Glutamatergic neuron (in vitro differentiated cells): ENCODE results near the gene ARFGAP3. TPM values are rescaled to one million over a fixed set of nuclear protein-coding genes. Genes with fewer than 3 reads are reported as not detected.

Source experiments
- DNase-seq: peaks from one replicate; pipeline ENCODE4 v3.0.0; 2022
- H3K27ac Mint-ChIP-seq: one replicate; pipeline ENCODE4 v1.8.0; 2020; ENCODE audit warnings: mild to moderate bottlenecking, mixed read lengths, inconsistent platforms; ENCODE audit not compliant: unreplicated experiment
- H3K27me3 Mint-ChIP-seq: one replicate; pipeline ENCODE4 v1.8.0; 2020; ENCODE audit warnings: mild to moderate bottlenecking, moderate library complexity, mixed read lengths, inconsistent platforms; ENCODE audit not compliant: unreplicated experiment
- H3K36me3 Mint-ChIP-seq: one replicate; pipeline ENCODE4 v1.8.0; 2020; ENCODE audit warnings: mild to moderate bottlenecking, mixed read lengths, inconsistent platforms; ENCODE audit not compliant: unreplicated experiment
- H3K4me1 Mint-ChIP-seq: one replicate; pipeline ENCODE4 v1.8.0; 2020; ENCODE audit warnings: mild to moderate bottlenecking, low read depth, mixed read lengths, inconsistent platforms; ENCODE audit not compliant: unreplicated experiment
- H3K4me3 Mint-ChIP-seq: one replicate; pipeline ENCODE4 v1.8.0; 2020; ENCODE audit warnings: mild to moderate bottlenecking, mixed read lengths, inconsistent platforms; ENCODE audit not compliant: unreplicated experiment
- H3K9me3 Mint-ChIP-seq: one replicate; pipeline ENCODE4 v1.8.0; 2020; ENCODE audit warnings: mild to moderate bottlenecking, moderate library complexity, mixed read lengths, inconsistent platforms; ENCODE audit not compliant: unreplicated experiment
- CTCF ChIP-seq: fragments of 200-600 bp; sonication (generic); IDR thresholded peaks from one replicate; pipeline ENCODE4 v1.5.0; 2021; ENCODE audit not compliant: partially characterized antibody, unreplicated experiment
- total RNA-seq: library from RNA; stranded (reverse); fragmentation: NEBNext Ultra II Directional; extraction: Animal tissue kit (Norgen Biotek cat#: 25700); gene quantifications from one replicate; pipeline ENCODE4 v1.2.1, GENCODE V29; 2021; ENCODE audit not compliant: unreplicated experiment

Gene ARFGAP3
- total RNA-seq, 1 donor from 2014 or later = 18.4 TPM

GRCh38 chr22:42813501-42813900, 43.6 kb downstream of the ARFGAP3 start:
- no peaks in the 10 kb centered on the region for H3K9me3 Mint-ChIP-seq
- peaks cover 21% of the 10 kb centered on the region for H3K4me1 Mint-ChIP-seq
- H3K27ac Mint-ChIP-seq = no peak overlapping the region
- H3K27me3 Mint-ChIP-seq = peaks cover 2% of the 10 kb centered on the region
- H3K36me3 Mint-ChIP-seq = no peaks in the 10 kb centered on the region
- H3K4me3 Mint-ChIP-seq = no peak overlapping the region
- TF ChIP-seq CTCF = no peak
- no peak for DNase-seq

- DNase-seq = no peak
- Mint-ChIP-seq H3K4me3 (peak overlapping the region; percentile 31), H3K27ac (peak overlapping the region; percentile 55), H3K4me1 (peaks cover 27% of the 10 kb centered on the region), H3K36me3 (no peaks in the 10 kb centered on the region), H3K9me3 (no peaks in the 10 kb centered on the region), H3K27me3 (peaks cover 2% of the 10 kb centered on the region)
- TF ChIP-seq CTCF = no peak
Observed at GRCh38 chr22:42811459-42811858, 45.6 kb downstream of the ARFGAP3 start.

GRCh38 chr22:42808521-42808920, 48.6 kb downstream of the ARFGAP3 start:
- TF ChIP-seq CTCF = no peak
- H3K27ac Mint-ChIP-seq = no peak overlapping the region
- H3K4me3 Mint-ChIP-seq = no peak overlapping the region
- H3K36me3 Mint-ChIP-seq = no peaks in the 10 kb centered on the region
- DNase-seq = no peak
- H3K4me1 Mint-ChIP-seq = peaks cover 30% of the 10 kb centered on the region
- peaks cover 5% of the 10 kb centered on the region for H3K9me3 Mint-ChIP-seq
- peaks cover 2% of the 10 kb centered on the region for H3K27me3 Mint-ChIP-seq

GRCh38 chr22:42807185-42807584, 49.9 kb downstream of the ARFGAP3 start:
- no peaks in the 10 kb centered on the region for H3K36me3 Mint-ChIP-seq
- DNase-seq = peak; percentile 39
- TF ChIP-seq CTCF = no peak
- H3K27me3 Mint-ChIP-seq = peaks cover 2% of the 10 kb centered on the region
- H3K4me3 Mint-ChIP-seq = no peak overlapping the region
- H3K4me1 Mint-ChIP-seq = peaks cover 25% of the 10 kb centered on the region
- H3K27ac Mint-ChIP-seq = no peak overlapping the region
- peaks cover 10% of the 10 kb centered on the region for H3K9me3 Mint-ChIP-seq

- Mint-ChIP-seq H3K36me3 (no peaks in the 10 kb centered on the region), H3K4me3 (no peak overlapping the region), H3K9me3 (peaks cover 12% of the 10 kb centered on the region), H3K4me1 (peaks cover 20% of the 10 kb centered on the region), H3K27ac (no peak overlapping the region), H3K27me3 (peaks cover 2% of the 10 kb centered on the region)
- no peak for DNase-seq
- TF ChIP-seq CTCF = no peak
Observed at GRCh38 chr22:42805998-42806830, 50.9 kb downstream of the ARFGAP3 start.
